ENCODE measurements around the gene POLR2A. TPM values are rescaled to one million over a fixed set of nuclear protein-coding genes. Genes with fewer than 3 reads are reported as not detected.

Gene POLR2A
- total and polyA plus RNA-seq, 4 donors: 13.3 to 54.4 (median 34.8) TPM

DNA sequence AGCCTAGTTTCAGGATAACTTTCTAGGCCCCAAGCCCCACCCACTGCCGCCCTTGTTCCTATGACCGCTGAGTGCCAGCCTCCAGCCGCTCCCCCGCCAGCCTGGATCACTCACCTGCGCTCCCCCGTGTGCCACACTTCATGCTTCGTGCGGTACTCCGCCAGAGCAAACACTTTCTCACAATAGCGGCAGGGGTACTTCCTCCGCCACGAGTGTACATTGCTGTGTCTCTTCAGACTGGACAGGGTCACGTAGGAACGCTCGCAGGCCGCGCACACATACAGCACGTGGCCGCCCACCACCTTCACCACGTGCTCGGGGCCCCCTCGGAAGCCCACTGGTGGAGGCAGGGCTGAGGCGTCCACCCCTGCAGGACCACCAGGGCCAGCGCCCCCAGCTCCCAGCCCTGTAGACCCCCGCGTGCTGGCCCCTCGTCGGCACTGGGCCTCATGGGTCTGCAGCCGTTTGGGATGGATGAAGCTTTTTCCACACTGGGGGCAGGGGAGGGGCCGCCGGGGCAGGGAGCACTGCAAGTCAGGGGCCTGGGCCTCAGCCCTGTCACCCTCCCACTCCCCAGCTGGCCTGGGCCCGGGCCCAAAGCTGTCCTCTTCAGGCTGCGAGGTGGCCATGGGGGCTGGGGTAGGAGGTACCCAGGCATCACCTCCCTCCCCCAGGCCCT is 18.4 kb upstream of the POLR2A start:
- H3K9ac ChIP-seq (ENCODE audit: low read depth in 1 of 2, low read length in 2 of 2): no peak overlapping the region
- H3K27me3 ChIP-seq (ENCODE audit: control insufficient read depth in 4 of 4, insufficient read depth in 4 of 4, low read length in 3 of 4): no peaks in the 10 kb centered on the region
- H3K27ac ChIP-seq (ENCODE audit: low read depth in 1 of 2, low read length in 2 of 2): no peak overlapping the region
- no peaks in the 10 kb centered on the region for H3K9me3 ChIP-seq (ENCODE audit: control insufficient read depth in 4 of 4, low read length in 3 of 4)
- 95% methylated on average over 33 of the region's 33 CpGs for WGBS
- peaks cover 0 to 12% (median 3%) of the 10 kb centered on the region in 4 donors for H3K36me3 ChIP-seq (ENCODE audit: control insufficient read depth in 4 of 4, insufficient read depth in 3 of 4, low read depth in 1 of 4, low read length in 3 of 4)
- no peak overlapping the region for H3K4me3 ChIP-seq (ENCODE audit: low read depth in 1 of 3, low read length in 3 of 3)
- DNase-seq (ENCODE audit: low spot score): no peak
- TF ChIP-seq, protein P1, sequence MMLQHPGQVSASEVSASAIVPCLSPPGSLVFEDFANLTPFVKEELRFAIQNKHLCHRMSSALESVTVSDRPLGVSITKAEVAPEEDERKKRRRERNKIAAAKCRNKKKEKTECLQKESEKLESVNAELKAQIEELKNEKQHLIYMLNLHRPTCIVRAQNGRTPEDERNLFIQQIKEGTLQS (IDR thresholded peaks at IDR 0.05): no peak
- TF ChIP-seq RXRA (IDR thresholded peaks at IDR 0.05) (no peak), SP1 (IDR thresholded peaks at IDR 0.05) (no peak), EGR1 (IDR thresholded peaks at IDR 0.05; ENCODE audit: low read depth in 2 of 2) (no peak), YY1 (IDR thresholded peaks at IDR 0.05) (no peak), HNF4G (IDR thresholded peaks at IDR 0.05) (no peak), RAD21 (IDR thresholded peaks at IDR 0.05) (no peak), TAF1 (conservative IDR thresholded peaks at IDR 0.05) (no peak), FOXA1 (IDR thresholded peaks at IDR 0.05) (no peak), FOXA2 (IDR thresholded peaks at IDR 0.05) (no peak), HNF4A (conservative IDR thresholded peaks at IDR 0.05) (no peak), GABPA (IDR thresholded peaks at IDR 0.05 in 1 of 2, conservative IDR thresholded peaks at IDR 0.05 in 1 of 2) (no peak)
- TF ChIP-seq, protein P2, sequence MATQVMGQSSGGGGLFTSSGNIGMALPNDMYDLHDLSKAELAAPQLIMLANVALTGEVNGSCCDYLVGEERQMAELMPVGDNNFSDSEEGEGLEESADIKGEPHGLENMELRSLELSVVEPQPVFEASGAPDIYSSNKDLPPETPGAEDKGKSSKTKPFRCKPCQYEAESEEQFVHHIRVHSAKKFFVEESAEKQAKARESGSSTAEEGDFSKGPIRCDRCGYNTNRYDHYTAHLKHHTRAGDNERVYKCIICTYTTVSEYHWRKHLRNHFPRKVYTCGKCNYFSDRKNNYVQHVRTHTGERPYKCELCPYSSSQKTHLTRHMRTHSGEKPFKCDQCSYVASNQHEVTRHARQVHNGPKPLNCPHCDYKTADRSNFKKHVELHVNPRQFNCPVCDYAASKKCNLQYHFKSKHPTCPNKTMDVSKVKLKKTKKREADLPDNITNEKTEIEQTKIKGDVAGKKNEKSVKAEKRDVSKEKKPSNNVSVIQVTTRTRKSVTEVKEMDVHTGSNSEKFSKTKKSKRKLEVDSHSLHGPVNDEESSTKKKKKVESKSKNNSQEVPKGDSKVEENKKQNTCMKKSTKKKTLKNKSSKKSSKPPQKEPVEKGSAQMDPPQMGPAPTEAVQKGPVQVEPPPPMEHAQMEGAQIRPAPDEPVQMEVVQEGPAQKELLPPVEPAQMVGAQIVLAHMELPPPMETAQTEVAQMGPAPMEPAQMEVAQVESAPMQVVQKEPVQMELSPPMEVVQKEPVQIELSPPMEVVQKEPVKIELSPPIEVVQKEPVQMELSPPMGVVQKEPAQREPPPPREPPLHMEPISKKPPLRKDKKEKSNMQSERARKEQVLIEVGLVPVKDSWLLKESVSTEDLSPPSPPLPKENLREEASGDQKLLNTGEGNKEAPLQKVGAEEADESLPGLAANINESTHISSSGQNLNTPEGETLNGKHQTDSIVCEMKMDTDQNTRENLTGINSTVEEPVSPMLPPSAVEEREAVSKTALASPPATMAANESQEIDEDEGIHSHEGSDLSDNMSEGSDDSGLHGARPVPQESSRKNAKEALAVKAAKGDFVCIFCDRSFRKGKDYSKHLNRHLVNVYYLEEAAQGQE (IDR thresholded peaks at IDR 0.05): no peak
- TF ChIP-seq, protein P3, sequence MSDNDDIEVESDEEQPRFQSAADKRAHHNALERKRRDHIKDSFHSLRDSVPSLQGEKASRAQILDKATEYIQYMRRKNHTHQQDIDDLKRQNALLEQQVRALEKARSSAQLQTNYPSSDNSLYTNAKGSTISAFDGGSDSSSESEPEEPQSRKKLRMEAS (IDR thresholded peaks at IDR 0.05): no peak
- TF ChIP-seq, protein P4, sequence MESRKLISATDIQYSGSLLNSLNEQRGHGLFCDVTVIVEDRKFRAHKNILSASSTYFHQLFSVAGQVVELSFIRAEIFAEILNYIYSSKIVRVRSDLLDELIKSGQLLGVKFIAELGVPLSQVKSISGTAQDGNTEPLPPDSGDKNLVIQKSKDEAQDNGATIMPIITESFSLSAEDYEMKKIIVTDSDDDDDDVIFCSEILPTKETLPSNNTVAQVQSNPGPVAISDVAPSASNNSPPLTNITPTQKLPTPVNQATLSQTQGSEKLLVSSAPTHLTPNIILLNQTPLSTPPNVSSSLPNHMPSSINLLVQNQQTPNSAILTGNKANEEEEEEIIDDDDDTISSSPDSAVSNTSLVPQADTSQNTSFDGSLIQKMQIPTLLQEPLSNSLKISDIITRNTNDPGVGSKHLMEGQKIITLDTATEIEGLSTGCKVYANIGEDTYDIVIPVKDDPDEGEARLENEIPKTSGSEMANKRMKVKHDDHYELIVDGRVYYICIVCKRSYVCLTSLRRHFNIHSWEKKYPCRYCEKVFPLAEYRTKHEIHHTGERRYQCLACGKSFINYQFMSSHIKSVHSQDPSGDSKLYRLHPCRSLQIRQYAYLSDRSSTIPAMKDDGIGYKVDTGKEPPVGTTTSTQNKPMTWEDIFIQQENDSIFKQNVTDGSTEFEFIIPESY (IDR thresholded peaks at IDR 0.05): no peak
- TF ChIP-seq, protein P5, sequence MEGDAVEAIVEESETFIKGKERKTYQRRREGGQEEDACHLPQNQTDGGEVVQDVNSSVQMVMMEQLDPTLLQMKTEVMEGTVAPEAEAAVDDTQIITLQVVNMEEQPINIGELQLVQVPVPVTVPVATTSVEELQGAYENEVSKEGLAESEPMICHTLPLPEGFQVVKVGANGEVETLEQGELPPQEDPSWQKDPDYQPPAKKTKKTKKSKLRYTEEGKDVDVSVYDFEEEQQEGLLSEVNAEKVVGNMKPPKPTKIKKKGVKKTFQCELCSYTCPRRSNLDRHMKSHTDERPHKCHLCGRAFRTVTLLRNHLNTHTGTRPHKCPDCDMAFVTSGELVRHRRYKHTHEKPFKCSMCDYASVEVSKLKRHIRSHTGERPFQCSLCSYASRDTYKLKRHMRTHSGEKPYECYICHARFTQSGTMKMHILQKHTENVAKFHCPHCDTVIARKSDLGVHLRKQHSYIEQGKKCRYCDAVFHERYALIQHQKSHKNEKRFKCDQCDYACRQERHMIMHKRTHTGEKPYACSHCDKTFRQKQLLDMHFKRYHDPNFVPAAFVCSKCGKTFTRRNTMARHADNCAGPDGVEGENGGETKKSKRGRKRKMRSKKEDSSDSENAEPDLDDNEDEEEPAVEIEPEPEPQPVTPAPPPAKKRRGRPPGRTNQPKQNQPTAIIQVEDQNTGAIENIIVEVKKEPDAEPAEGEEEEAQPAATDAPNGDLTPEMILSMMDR (IDR thresholded peaks at IDR 0.05; ENCODE audit: low read depth, low read length, missing input control): no peak
- peaks cover 0 to 20% (median 11%) of the 10 kb centered on the region in 4 donors for H3K4me1 ChIP-seq (ENCODE audit: control insufficient read depth in 4 of 4, insufficient read depth in 4 of 4, low read length in 3 of 4)

Measured in liver (tissue), 9 donors.